HG03439 (cell line): ENCODE measurements around the gene ZNF839.
"Not testable (repeated sequence)": the region's sequence is repeated elsewhere in the genome, so short reads cannot be mapped to it uniquely, and the experiment has no call there.

Experiments used
- ATAC-seq: cut with Tn5 transposase; IDR thresholded peaks from one replicate; pipeline ENCODE4 v1.9.1; 2021; ENCODE audit warnings: mild to moderate bottlenecking, moderate library complexity; ENCODE audit not compliant: unreplicated experiment

ZNF839 gene

DNA sequence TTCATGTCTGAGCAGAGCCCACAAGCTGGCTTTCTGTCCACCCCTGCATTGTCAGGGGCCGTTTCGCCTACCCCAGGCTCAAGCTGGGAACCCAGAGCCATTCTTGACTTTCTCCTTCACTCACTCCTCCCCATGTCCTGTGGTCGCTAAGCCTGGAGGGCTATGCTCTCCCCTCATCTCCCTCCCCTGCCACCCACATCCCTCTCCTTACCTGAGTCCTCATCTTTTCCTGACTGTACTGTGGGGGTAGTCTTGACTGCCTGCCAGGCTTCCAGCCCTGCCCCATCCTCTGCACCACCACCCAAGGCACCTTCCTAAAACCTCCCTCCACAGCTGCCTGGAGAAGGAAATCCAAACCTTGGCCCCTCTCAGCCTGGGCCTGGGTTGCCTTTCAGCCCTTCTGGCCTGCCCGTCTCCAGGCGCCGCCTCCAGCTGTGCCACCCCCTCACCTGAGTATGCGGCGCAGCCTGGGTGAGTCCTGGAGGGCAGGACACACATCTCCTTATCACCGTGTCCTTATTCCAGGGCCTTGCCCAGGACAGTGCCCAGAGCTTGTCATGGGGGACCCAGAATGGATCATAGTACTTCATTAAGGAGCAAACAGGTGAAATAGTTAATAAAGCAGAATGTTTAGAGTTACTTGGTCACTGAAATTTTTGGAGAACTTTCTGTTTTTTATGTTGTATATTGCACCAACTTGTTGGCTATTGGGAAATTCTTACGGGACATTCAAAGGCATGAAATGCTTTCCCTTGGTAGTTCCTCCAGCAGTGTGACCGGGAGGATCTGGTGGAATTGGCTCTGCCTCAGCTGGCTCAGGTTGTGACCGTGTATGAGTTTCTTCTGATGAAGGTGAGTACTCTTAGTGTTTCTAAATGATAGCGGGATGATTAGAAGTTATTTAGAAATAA is 14.5 kb downstream of the ZNF839 start:
- no peak for ATAC-seq

DNA sequence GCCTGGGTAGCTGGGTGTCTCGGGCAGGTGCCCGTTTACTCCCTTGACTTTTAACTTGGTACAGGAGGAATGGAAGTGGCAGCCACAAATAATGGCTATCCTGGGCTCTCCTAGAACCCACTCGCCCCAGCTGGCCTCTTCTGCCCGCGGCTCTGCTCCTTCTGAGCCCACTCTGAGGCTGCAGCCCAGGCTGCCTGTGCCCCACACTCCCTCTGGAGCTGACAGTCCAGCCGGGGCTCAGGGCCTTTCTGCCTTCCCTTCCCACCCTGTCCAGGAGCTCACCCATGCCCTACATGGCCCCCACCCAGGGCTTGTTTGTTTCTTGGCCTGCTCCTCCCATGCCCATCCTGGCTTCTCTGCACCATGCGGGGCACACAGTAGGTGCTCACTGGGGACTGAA is 15.6 kb downstream of the ZNF839 start:
- ATAC-seq = no peak

DNA sequence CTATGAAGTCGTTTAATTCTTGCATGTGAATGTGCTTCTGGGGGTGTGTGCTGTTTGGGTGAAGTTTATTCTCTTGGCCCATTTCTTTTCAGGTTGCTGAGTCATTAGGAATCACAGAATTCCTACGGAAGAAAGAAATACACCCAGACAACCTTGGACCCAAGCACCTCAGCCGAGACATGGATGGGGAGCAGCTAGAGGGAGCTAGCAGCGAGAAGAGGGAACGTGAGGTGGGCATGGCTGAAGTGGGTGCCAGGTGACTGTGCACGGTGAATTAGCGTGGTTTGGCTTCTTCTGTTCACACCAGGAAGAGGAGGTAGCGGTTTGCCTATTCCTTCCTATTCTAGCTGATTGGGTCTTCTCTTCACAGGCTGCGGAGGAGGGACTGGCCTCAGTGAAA is 19.2 kb downstream of the ZNF839 start:
- no peak for ATAC-seq

DNA sequence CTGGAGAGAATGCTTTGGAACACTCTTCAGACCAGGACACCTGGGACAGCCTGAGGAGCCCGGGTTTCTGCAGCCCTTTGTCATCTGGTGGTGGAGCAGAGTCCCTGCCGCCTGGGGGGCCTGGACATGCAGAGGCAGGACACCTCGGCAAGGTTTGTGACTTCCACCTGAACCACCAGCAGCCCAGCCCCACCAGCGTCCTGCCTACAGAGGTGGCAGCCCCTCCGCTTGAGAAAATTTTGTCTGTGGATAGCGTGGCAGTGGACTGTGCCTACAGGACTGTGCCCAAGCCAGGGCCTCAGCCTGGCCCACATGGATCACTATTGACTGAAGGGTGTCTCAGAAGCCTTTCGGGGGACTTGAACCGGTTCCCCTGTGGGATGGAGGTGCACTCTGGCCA is 22.0 kb downstream of the ZNF839 start:
- no peak for ATAC-seq

DNA sequence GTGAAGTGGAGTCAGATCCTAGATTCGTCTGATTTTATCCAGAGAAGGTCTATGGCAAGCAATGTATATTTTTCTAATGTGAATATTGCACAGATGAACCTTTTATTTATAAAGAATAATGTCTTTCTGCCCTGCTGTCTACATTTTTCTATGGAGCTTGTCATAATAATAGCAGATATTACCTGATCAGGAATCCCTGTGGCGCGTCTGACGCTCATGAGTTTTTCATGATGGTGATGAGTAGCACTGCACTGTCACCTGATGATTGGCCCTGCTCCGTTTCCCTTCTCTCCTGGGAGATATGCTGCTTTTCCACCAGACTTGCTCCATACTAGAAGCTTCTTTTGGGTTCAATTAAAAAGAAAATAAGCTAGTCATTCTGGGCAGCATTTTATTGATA is 22.7 kb downstream of the ZNF839 start:
- no peak for ATAC-seq

DNA sequence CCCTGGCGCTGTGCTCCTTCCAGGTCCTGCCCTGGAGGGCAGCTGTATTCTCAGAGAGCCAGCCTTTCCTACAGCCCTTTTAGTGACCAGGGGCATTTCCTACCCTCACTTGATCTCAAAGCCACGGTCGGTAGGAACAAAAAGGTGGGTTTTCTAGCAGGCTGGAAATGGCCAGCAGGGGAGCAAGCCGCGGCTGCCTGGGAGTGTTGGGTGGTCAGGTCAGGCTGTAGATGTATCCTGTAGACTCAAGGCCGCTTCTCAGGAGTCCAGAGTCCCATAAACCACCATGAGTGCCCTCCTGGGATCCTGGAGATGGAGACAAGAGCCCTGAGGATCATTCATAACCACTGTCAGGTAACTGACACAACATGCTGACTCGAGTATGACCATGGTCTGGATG is 24.5 kb downstream of the ZNF839 start:
- ATAC-seq = no peak

DNA sequence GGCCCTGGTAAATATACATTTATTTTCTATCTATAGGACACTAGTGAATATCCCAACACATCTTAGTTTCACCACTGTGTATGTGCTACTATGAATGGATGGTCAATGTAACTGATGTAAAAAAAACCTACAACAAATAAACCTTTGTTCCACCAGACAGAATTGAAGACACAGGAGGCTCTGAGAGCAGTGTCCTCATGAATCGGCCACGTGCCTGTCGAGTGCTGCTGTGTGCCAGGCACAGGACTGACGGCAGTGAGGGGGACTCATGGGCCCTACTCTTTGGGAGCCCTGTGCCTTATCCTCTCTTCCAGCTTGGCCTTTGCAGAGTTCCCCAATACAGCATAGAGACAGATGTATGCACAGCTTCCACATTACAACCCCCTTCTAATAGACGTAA is 24.9 kb downstream of the ZNF839 start:
- ATAC-seq = no peak

DNA sequence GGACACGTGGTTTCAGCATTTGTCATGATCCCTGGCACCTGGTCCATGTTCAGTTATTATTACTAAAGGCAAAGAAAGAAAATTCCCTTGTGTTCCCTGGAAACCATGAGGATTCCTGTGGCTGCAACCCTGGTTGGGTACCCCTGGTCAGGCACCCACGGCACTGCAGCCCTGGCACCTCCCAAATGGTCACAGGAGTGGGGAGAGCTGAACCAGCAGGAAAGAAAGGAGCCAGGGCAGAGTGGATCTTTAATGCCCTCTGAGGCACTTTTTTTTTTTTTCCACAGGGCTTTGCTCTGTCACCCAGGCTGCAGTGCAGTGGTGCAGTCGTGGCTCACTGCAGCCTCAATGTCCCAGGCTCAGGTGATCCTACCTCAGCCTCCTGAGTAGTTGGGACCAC is 25.7 kb downstream of the ZNF839 start:
- no peak for ATAC-seq

DNA sequence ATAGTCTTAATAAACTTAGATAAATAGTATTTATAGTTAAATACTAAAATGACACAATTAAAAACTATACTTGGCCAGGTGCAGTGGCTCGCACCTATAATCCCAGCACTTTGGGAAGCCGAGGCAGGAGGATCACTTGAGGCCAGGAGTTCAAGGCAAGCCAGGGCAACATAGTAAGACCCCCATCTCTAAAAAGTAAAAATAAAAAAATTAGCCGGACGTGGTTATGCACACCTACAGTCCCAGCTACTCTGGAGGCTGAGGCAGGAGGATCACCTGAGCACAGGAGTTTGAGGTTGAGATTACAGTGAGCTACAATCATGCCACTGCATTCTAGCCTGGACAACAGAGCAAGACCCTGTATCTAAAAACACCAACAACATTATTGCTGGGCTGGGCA is 27.1 kb downstream of the ZNF839 start:
- ATAC-seq = no peak

DNA sequence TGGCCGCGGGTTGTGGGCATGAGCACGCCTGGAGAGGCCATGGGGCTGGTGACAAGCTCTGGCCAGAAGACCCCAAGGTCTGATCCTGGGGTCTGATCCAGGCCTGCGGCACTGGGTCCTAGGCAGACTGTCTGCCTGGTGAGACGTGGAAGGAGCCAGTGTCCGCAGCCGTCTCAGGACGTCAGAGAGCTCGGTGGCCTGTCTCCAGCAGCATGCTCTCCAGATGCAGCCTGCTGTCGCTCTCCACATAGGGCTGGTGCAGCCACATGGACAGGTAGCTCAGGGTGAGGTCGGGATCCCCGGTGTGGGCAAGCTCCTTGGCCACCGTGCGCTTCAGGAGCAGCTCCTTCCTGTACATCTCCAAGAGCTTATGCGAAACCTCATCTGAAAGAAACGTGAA is 28.8 kb downstream of the ZNF839 start:
- ATAC-seq = no peak

DNA sequence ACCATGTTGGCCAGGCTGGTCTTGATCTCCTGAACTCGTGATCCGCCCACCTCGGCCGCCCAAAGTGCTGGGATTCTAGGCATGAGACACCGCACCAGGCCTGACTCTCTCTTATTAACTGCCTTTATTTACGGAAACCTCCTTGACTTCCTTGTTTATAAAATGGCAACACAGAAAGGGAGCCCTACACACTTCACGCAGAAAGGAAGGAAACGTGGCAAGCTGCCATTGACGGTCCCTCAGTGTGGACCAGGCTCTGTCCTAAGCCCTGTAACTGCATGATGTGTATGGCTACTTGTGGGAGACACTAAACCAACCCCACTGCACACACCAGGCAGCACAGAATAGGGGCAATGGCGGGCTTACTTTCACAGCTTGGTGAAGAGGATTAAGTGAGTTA is 31.5 kb downstream of the ZNF839 start:
- no peak for ATAC-seq

DNA sequence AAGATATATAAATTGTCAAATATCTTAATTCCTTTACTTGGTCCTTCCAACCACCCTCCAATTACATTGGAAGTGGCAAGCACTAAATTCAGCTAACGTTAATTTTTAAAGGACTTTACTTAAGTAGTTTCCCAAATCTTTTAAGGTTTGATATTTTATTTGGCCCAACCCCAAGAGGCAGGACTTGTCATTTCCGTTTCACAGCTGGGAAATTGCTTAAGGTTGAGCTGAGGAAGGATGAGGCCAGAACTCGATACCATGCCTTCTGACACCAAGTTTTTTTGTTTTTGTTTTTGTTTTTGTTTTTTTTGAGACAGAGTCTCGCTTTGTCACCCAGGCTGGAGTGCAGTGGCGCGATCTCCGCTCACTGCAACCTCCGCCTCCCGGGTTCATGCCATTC is 32.0 kb downstream of the ZNF839 start:
- not testable (repeated sequence) for ATAC-seq

DNA sequence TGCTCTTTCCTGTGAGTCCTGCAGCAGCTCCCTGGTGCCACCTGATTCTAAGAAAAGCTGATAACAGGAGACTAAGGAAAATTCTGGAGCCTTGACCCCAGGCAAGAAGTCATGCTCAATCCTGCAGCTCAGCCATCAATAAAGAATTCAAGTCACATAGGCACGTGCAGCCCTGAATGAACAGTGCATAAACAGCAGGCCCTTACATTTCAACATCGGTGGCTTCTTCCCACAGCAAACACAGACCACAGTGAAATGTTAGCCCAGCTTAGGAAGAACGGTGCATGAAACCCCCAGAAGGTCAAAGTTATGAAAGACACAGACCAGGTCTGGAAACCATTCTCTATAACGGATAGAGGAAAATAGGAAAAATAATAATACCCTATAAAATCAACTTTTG is 32.7 kb downstream of the ZNF839 start:
- ATAC-seq = no peak

DNA sequence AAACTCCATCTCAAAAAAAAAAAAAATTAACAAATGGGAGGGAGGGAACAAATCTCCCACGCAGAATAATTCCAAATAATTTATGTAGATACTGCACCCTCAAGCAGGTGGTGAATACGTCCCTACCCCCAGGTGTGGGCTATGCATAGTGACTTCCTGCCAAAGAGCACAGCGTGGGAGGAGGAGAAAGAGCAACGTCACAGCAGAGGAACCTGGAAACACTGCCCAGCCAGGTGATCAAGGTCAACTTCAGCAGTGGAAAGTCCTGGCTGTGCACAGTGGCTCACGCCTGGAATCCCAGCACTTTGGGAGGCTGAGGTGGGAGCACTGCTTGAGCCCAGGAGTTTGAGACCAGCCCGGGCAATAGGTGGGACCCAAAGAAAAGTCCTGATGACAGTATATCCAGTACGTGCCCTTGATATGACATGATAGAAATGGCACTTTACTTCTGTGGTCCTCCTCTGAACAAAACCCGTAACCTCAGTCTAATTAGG is 33.6 kb downstream of the ZNF839 start:
- ATAC-seq = no peak

DNA sequence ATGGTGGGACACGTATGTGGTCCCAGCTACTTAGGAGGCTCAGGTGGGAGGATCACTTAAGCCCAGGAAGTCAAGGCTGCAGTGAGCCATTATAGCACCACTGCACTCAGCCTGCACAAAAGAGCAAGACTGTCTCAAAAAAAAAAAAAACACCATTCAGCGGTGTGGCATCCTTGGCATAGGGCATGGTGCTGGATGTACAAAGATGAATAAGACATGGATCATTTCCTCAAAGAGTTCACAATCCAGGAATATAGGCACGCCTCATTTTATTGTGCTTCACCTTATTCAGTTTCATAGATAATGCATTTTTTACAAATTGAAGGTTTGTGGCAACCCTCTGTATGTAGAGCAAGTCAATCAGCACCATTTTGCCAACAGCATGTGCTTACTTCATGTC is 36.7 kb downstream of the ZNF839 start:
- no peak for ATAC-seq

DNA sequence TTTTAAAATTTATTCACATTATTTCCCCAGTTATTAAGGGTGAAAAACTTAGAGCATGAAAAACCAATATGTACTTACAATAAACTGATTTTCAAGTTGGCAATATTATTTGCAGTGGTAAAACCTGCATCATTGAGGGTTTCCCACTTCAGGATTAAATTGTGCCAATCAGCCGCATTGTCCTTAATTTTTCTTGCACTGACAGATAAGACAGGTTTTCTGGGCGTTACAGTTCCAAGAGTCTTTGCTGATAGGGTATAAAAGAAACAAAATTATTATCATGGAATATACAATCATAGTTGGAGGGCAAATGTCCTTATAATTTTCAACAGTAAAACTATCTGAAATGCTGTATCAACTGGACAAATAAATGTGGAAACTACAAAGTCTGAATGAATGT is 39.8 kb downstream of the ZNF839 start:
- no peak for ATAC-seq

DNA sequence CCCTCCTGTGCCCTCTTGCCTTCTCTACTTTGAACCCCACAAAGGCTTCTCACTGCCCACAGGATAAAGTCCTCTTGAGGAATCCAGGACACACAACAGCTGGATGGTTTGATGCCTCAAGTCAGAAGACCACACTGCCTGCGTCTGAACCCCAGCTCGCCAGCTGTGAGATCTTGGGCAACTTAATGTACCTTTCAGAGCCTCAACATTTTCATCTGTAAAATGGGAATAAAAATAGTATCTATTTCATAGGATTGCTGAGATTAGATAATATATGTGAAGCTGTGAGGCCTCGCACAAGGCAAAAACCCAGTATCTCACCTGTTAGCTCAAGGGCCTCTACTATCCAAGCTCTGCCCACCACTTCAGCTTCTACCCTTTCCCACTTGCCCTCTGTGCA is 40.8 kb downstream of the ZNF839 start:
- no peak for ATAC-seq

DNA sequence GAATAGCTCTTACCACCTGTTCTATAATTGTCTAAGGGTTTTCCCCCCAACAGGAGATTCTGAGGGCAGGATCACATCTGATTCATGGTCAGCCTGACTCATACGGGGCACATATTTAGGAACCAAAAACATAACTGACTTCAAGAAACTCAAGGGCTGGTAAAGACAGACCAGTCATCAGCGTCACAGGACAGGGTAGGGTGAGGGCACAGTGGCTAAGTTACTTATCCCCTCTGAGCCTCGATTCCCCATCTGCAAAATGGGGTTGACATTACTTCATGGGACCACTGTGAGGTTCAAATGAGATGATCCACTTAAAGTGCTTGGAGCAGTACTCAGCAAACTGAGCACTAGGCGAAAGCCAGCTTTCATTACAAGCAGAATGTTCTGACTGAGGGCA is 42.5 kb downstream of the ZNF839 start:
- ATAC-seq = peak; percentile 50

DNA sequence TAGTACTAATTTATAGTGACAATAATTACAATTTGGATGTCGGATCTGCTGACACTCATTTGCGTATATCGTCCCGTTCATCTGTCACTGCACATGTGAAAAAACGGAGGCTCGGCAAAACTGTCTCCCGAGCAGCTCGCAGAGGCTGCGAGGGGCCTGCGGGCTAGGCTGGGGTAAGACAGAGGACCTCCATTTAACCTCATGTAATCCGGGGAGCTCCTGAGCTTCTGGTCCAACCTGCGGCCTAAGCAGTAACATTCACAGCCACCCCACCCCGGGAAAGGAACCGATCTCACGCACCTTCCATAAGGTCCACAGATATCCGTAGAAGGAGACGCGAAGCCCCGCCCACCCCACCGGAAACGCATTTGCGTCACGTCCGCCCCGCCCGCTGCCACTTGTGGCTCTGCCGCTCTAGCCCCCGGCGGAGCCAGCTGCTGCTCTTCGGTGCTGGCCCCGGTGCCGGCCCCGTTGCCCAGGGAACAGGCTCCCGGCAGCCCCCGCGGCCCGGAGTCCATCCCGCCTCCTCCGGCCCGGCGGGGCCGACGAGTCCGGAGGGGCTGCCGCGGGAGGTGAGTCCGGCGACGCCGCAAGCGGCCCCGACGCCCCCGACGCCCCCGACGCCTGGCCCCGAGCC is 43.1 kb downstream of the ZNF839 start, which contains the start of the genes CINP and TECPR2:
CINP (minus strand) TSS at position 346 of the 637 bp plus-strand sequence; CDS start at position 307, 39 bp downstream.
TECPR2 (plus strand) TSS at position 397 of the 637 bp plus-strand sequence. CDS start 13,781 bp downstream, outside the sequence.
- ATAC-seq = peak; percentile 89

DNA sequence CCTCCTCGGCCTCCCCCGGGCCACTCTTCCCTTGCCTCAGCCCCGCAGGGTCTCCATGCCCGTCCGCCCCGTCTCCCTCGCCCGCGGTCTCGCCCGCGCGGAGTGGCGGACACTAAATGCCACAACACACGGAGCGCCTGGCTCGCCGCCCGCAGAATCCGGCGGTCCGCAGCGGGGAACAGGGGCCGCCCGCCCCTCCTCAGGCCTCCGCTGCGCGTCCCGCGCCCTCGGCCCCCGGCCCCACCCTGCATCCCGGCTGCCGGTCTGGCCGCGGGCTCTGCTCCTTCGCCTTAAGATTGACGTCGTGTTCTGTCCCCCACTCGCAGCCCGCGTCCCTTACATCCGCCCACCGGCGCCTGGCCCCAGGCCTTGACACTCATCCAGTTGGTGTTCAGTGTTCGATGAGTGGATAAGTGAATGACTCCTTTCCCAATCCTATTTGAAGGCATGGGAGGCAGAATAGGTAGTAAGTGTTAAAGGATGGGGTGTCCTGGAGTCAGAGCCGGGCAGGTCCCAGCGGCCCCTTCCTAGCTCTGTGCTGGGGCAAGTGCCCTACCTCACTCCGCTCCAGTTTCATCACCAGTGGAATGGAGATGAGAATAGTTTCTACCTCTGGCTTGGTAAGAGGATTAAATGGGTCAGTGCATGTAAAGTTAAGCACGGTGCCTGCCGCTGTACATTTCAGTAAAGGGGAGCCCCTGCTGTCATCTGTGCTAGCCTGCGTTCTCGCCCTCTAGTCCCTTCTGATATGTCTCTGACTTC is 43.8 kb downstream of the ZNF839 start:
- ATAC-seq = peak; percentile 21

DNA sequence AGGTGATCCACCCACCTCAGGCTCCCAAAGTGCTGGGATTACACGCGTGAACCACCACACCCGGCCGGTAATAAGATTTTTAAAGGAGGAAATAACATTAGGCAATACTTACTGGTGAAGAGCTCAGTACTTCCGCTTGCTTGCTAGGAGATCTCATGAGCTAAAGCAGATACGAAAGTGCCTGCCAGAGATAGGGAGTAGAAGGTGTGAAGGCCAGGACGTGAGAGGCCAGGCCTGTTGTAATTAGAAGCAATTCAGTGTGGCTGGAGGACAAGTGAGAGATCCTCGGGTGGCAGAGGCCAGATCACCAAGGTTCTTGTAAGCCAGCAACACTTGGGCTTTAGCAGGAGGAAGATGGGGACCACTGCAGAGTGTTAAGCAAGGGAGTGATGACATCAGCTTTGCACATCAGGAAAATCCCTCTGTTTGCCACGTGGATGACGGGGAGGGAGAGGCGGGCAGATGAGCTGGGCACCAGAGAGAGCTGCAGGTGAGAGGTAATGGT is 50.8 kb downstream of the ZNF839 start:
- ATAC-seq = no peak
